Panc1 (cell line): ENCODE data around the gene OTULIN. TPM values are rescaled to one million over a fixed set of nuclear protein-coding genes. Genes with fewer than 3 reads are reported as not detected.

Source experiments
- ATAC-seq: fragments of 200-7000 bp; cut with Tn5 transposase; 2 replicates; pipeline ENCODE4 v1.9.1; 2020; ENCODE audit warnings: mild to moderate bottlenecking, moderate library complexity
- BruUV-seq: library from RNA; stranded (reverse); fragments of 400-500 nt; replicated peaks from 2 replicates; lab custom pipeline; 2021; lab: Mats Ljungman, UMichigan
- CTCF ChIA-PET: fragments of 300-600 bp; sonication (Branson Sonifier 250); formaldehyde crosslinking; loops from one replicate; lab custom pipeline; 2022; ENCODE audit warnings: antibody characterized with exemption; lab: Charles Lee
- POLR2A ChIA-PET: fragments of 300-600 bp; sonication (Branson Sonifier 250); formaldehyde crosslinking; loops from one replicate; lab custom pipeline; 2022; ENCODE audit warnings: antibody characterized with exemption; lab: Charles Lee
- DNase-seq: peaks from one replicate; pipeline ENCODE4 v3.0.0-alpha.2; 2010; ENCODE audit warnings: low read depth, low spot score
- H3K27ac ChIP-seq: 2 replicates; pipeline ENCODE4 v1.5.1; 2011; ENCODE audit warnings: mild to moderate bottlenecking, low read length, inconsistent platforms
- H3K27me3 ChIP-seq: fragments of 200-500 bp; sonication (Bioruptor generic); 2 replicates; pipeline ENCODE4 v1.6.0; 2014; ENCODE audit warnings: low read length, inconsistent platforms; ENCODE audit not compliant: control insufficient read depth, insufficient read depth
- H3K36me3 ChIP-seq: fragments of 200-500 bp; sonication (Bioruptor generic); 2 replicates; pipeline ENCODE4 v1.5.1; 2014; ENCODE audit warnings: inconsistent platforms, mild to moderate bottlenecking, low read length, moderate library complexity; ENCODE audit not compliant: control insufficient read depth, insufficient read depth
- H3K4me1 ChIP-seq: 2 replicates; pipeline ENCODE4 v1.5.1; 2011; ENCODE audit warnings: inconsistent platforms, mild to moderate bottlenecking, low read length, moderate library complexity; ENCODE audit not compliant: control insufficient read depth, insufficient read depth
- H3K4me3 ChIP-seq, 2 experiments: 2 replicates each; pipeline ENCODE4 v1.5.1; 2011 to 2012; ENCODE audit warnings: low read depth in 2 of 2, low read length in 2 of 2, mild to moderate bottlenecking in 2 of 2, inconsistent platforms in 1 of 2, moderate library complexity in 1 of 2
- H3K9me3 ChIP-seq: fragments of 200-500 bp; sonication (Bioruptor generic); 2 replicates; pipeline ENCODE4 v1.5.1; 2014; ENCODE audit warnings: low read depth, mild to moderate bottlenecking, inconsistent platforms, low read length, moderate library complexity; ENCODE audit not compliant: control insufficient read depth, insufficient read depth
- CTCF ChIP-seq: fragments of 450-650 bp; IDR thresholded peaks from 2 replicates; pipeline ENCODE4 v1.5.1; 2017; ENCODE audit warnings: mild to moderate bottlenecking
- POLR2AphosphoS5 ChIP-seq: IDR thresholded peaks from 2 replicates; pipeline ENCODE4 v1.6.1; 2012; ENCODE audit warnings: mild to moderate bottlenecking, low read depth, low read length, moderate library complexity
- REST ChIP-seq, 2 experiments: IDR thresholded peaks; 2 replicates each; pipeline ENCODE4 v1.6.1; 2011 to 2012; ENCODE audit warnings: low read depth in 2 of 2, control low read depth in 1 of 2, low read length in 1 of 2, mild to moderate bottlenecking in 1 of 2, moderate library complexity in 1 of 2; ENCODE audit not compliant: insufficient read depth in 1 of 2
- SIN3A ChIP-seq: IDR thresholded peaks from 2 replicates; pipeline ENCODE4 v1.6.1; 2012; ENCODE audit warnings: low read depth, mild to moderate bottlenecking, low read length, moderate library complexity, borderline replicate concordance; ENCODE audit not compliant: insufficient read depth
- TCF7L2 ChIP-seq: IDR thresholded peaks from 2 replicates; pipeline ENCODE4 v1.6.1; 2011; ENCODE audit warnings: mild to moderate bottlenecking, low read depth, low read length, inconsistent platforms
- in situ Hi-C: cut with HindIII; loops from 2 replicates; pipeline ENCODE4 v1.10.0; 2016; ENCODE audit warnings: low sequenced_read_pairs, low pct_unique_long_range_greater_than_20kb
- intact Hi-C: fragments of 100-400 bp; cut with micrococcal nuclease; formaldehyde crosslinking; loops from one replicate; pipeline ENCODE4 v1.10.0; 2022; ENCODE audit not compliant: unreplicated experiment
- total RNA-seq: library from RNA; stranded (reverse); gene quantifications from one replicate; pipeline ENCODE4 v1.2.1, GENCODE V29; 2021; ENCODE audit not compliant: unreplicated experiment

The OTULIN gene
- total RNA-seq, 1 experiment from 2014 or later, result 40.1 TPM

- Histone ChIP-seq H3K27me3 (peaks cover 13% of the 10 kb centered on the region; the same call in 1 of the 2 replicates), H3K9me3 (no peaks in the 10 kb centered on the region), H3K27ac (no peak overlapping the region), H3K36me3 (no peaks in the 10 kb centered on the region; the same call in 1 of the 2 replicates), H3K4me3 (no peak overlapping the region), H3K4me1 (no peaks in the 10 kb centered on the region)
- TF ChIP-seq POLR2AphosphoS5, result no peak
- TF ChIP-seq SIN3A, result no peak
- no peak for TF ChIP-seq REST (IDR thresholded peaks at IDR 0.05; ENCODE audit: insufficient read depth in 1 of 2, low read depth in 2 of 2, low read length in 1 of 2)
- no peak for TF ChIP-seq TCF7L2
- TF ChIP-seq CTCF, result no peak
- ChIA-PET POLR2A (interaction anchor here (0.7 kb wide), 1 partner anchor 286 kb away, joined by 12 read pairs; no protein-coding TSS in a partner anchor), CTCF (no interaction called here)
- DNase-seq, result no peak
- ATAC-seq, result no peak
- intact Hi-C loops (no loop called here), in situ Hi-C loops (no loop called here)
- BruUV-seq, result no TSS peak
Measured at GRCh38 chr5:14617441-14617840, 47.1 kb upstream of the OTULIN start.

- ATAC-seq, result no peak
- Histone ChIP-seq H3K4me1 (no peaks in the 10 kb centered on the region), H3K4me3 (no peak overlapping the region), H3K36me3 (no peaks in the 10 kb centered on the region), H3K27me3 (peaks cover 4% of the 10 kb centered on the region; the same call in 1 of the 2 replicates), H3K9me3 (no peaks in the 10 kb centered on the region), H3K27ac (no peak overlapping the region)
- ChIA-PET CTCF (no interaction called here), POLR2A (no interaction called here)
- in situ Hi-C loops (no loop called here), intact Hi-C loops (no loop called here)
- no TSS peak for BruUV-seq
- no peak for DNase-seq
- no peak for TF ChIP-seq TCF7L2
- no peak for TF ChIP-seq CTCF
- TF ChIP-seq POLR2AphosphoS5, result no peak
- TF ChIP-seq SIN3A, result no peak
- no peak for TF ChIP-seq REST (IDR thresholded peaks at IDR 0.05; ENCODE audit: insufficient read depth in 1 of 2, low read depth in 2 of 2, low read length in 1 of 2)
Measured at GRCh38 chr5:14627270-14627669, 37.2 kb upstream of the OTULIN start.
